ENCODE data around the gene CFAP46.

The CFAP46 gene

GRCh38 chr10:132867801-132868644, 74.3 kb downstream of the CFAP46 start:
- CTCF ChIA-PET = no interaction called here
- no peak for TF ChIP-seq TARDBP (IDR thresholded peaks at IDR 0.05)
- TF ChIP-seq L3MBTL2 (conservative IDR thresholded peaks at IDR 0.05) = no peak
- no peak for TF ChIP-seq FOXM1 (IDR thresholded peaks at IDR 0.05; ENCODE audit: borderline replicate concordance)
- TF ChIP-seq PKNOX1 (IDR thresholded peaks at IDR 0.05) = no peak
- TF ChIP-seq FOXK2 (IDR thresholded peaks at IDR 0.05) = no peak
- no peak for TF ChIP-seq CTBP1 (IDR thresholded peaks at IDR 0.05; ENCODE audit: borderline replicate concordance)
- no peak for TF ChIP-seq ZNF384 (IDR thresholded peaks at IDR 0.05)
- POLR2A ChIA-PET = no interaction called here
- DNase-seq (ENCODE audit: extremely low spot score) = no peak

GRCh38 chr10:132866601-132867381, 75.6 kb downstream of the CFAP46 start:
- TF ChIP-seq FOXA1 (IDR thresholded peaks at IDR 0.05) = no peak
- no peak for TF ChIP-seq SP1 (IDR thresholded peaks at IDR 0.05)
- no peak for TF ChIP-seq CTBP1 (IDR thresholded peaks at IDR 0.05; ENCODE audit: borderline replicate concordance)
- TF ChIP-seq FOXM1 (IDR thresholded peaks at IDR 0.05; ENCODE audit: borderline replicate concordance) = no peak
- TF ChIP-seq FOXK2 (IDR thresholded peaks at IDR 0.05) = no peak
- no peak for TF ChIP-seq LEF1 (IDR thresholded peaks at IDR 0.05; ENCODE audit: borderline replicate concordance)
- no peak for TF ChIP-seq ARNT (IDR thresholded peaks at IDR 0.05)
- no peak for TF ChIP-seq PKNOX1 (IDR thresholded peaks at IDR 0.05)
- TF ChIP-seq HDGF (IDR thresholded peaks at IDR 0.05; ENCODE audit: borderline replicate concordance) = no peak
- CTCF ChIA-PET = no interaction called here
- no peak for DNase-seq (ENCODE audit: extremely low spot score)
- POLR2A ChIA-PET = no interaction called here

- CTCF ChIA-PET = no interaction called here
- TF ChIP-seq CTBP1 (IDR thresholded peaks at IDR 0.05; ENCODE audit: borderline replicate concordance) (no peak), HDGF (IDR thresholded peaks at IDR 0.05; ENCODE audit: borderline replicate concordance) (no peak), FOXA1 (IDR thresholded peaks at IDR 0.05) (no peak), LEF1 (IDR thresholded peaks at IDR 0.05; ENCODE audit: borderline replicate concordance) (no peak), ZNF384 (IDR thresholded peaks at IDR 0.05) (no peak), ARNT (IDR thresholded peaks at IDR 0.05) (no peak), FOXK2 (IDR thresholded peaks at IDR 0.05) (no peak)
- POLR2A ChIA-PET = no interaction called here
- no peak for DNase-seq (ENCODE audit: extremely low spot score)
Measured at GRCh38 chr10:132865851-132866600, 76.3 kb downstream of the CFAP46 start.

GRCh38 chr10:132865171-132865631, 77.2 kb downstream of the CFAP46 start:
- CTCF ChIA-PET = no interaction called here
- no peak for DNase-seq (ENCODE audit: extremely low spot score)
- POLR2A ChIA-PET = no interaction called here
- TF ChIP-seq LEF1 (IDR thresholded peaks at IDR 0.05; ENCODE audit: borderline replicate concordance) (no peak), FOXM1 (IDR thresholded peaks at IDR 0.05; ENCODE audit: borderline replicate concordance) (no peak), PKNOX1 (IDR thresholded peaks at IDR 0.05) (no peak), FOXK2 (IDR thresholded peaks at IDR 0.05) (no peak), SP1 (IDR thresholded peaks at IDR 0.05) (no peak), BHLHE40 (IDR thresholded peaks at IDR 0.05; ENCODE audit: borderline replicate concordance) (no peak), CTBP1 (IDR thresholded peaks at IDR 0.05; ENCODE audit: borderline replicate concordance) (no peak), ZNF384 (IDR thresholded peaks at IDR 0.05) (no peak), HDGF (IDR thresholded peaks at IDR 0.05; ENCODE audit: borderline replicate concordance) (no peak), L3MBTL2 (conservative IDR thresholded peaks at IDR 0.05) (no peak)

- POLR2A ChIA-PET = no interaction called here
- no peak for DNase-seq (ENCODE audit: extremely low spot score)
- CTCF ChIA-PET = no interaction called here
- TF ChIP-seq BHLHE40 (IDR thresholded peaks at IDR 0.05; ENCODE audit: borderline replicate concordance) = no peak
- TF ChIP-seq HDGF (IDR thresholded peaks at IDR 0.05; ENCODE audit: borderline replicate concordance) = no peak
- no peak for TF ChIP-seq ZNF384 (IDR thresholded peaks at IDR 0.05)
- TF ChIP-seq SP1 (IDR thresholded peaks at IDR 0.05) = no peak
- no peak for TF ChIP-seq FOXM1 (IDR thresholded peaks at IDR 0.05; ENCODE audit: borderline replicate concordance)
- TF ChIP-seq CTBP1 (IDR thresholded peaks at IDR 0.05; ENCODE audit: borderline replicate concordance) = no peak
- TF ChIP-seq PKNOX1 (IDR thresholded peaks at IDR 0.05) = no peak
- TF ChIP-seq ARNT (IDR thresholded peaks at IDR 0.05) = no peak
- TF ChIP-seq NFRKB (IDR thresholded peaks at IDR 0.05) = no peak
- TF ChIP-seq LEF1 (IDR thresholded peaks at IDR 0.05; ENCODE audit: borderline replicate concordance) = no peak
- TF ChIP-seq ELF4 (IDR thresholded peaks at IDR 0.05) = no peak
- no peak for TF ChIP-seq SUZ12 (IDR thresholded peaks at IDR 0.05)
- no peak for TF ChIP-seq L3MBTL2 (conservative IDR thresholded peaks at IDR 0.05)
- TF ChIP-seq TARDBP (IDR thresholded peaks at IDR 0.05) = no peak
Measured at GRCh38 chr10:132862485-132863420, 79.6 kb downstream of the CFAP46 start.
